DMS153 (cell line): Measurements from ENCODE around the gene ALG10B.
"Not testable (repeated sequence)": the region's sequence is repeated elsewhere in the genome, so short reads cannot be mapped to it uniquely, and the experiment has no call there.

ENCODE experiments used
- DNase-seq: peaks from one replicate; lab custom pipeline; 2025; lab: John Stamatoyannopoulos, UW

ALG10B gene

GRCh38 chr12:38316391-38317129 lies at the start of gene ALG10B:
Gene ALG10B (plus strand): TSS chr12:38316774. CDS start chr12:38316894, 120 bp downstream.
- peak; percentile 91 for DNase-seq

- no peak for DNase-seq
Observed at GRCh38 chr12:38268612-38269011, 48.0 kb upstream of the ALG10B start.

- DNase-seq: no peak
Observed at GRCh38 chr12:38269897-38270296, 46.7 kb upstream of the ALG10B start.

- no peak for DNase-seq
Observed at GRCh38 chr12:38279756-38280155, 36.8 kb upstream of the ALG10B start.

- DNase-seq: no peak
Observed at GRCh38 chr12:38282886-38283285, 33.7 kb upstream of the ALG10B start.

- DNase-seq: no peak
Observed at GRCh38 chr12:38289396-38289795, 27.2 kb upstream of the ALG10B start.

- DNase-seq: no peak
Observed at GRCh38 chr12:38291160-38291559, 25.4 kb upstream of the ALG10B start.

GRCh38 chr12:38302972-38303371 lies 13.6 kb upstream of the ALG10B start:
- DNase-seq: not testable (repeated sequence)

- not testable (repeated sequence) for DNase-seq
Observed at GRCh38 chr12:38321966-38322365, 5.4 kb downstream of the ALG10B start.

- no peak for DNase-seq
Observed at GRCh38 chr12:38324912-38325311, 8.3 kb downstream of the ALG10B start.

- DNase-seq: no peak
Observed at GRCh38 chr12:38327356-38327755, 10.8 kb downstream of the ALG10B start.

- DNase-seq: no peak
Observed at GRCh38 chr12:38328306-38328895, 11.8 kb downstream of the ALG10B start.

- DNase-seq: not testable (repeated sequence)
Observed at GRCh38 chr12:38330414-38330813, 13.8 kb downstream of the ALG10B start.

GRCh38 chr12:38332814-38333213 lies 16.2 kb downstream of the ALG10B start:
- no peak for DNase-seq

- no peak for DNase-seq
Observed at GRCh38 chr12:38342444-38342843, 25.9 kb downstream of the ALG10B start.

GRCh38 chr12:38343256-38343655 lies 26.7 kb downstream of the ALG10B start:
- not testable (repeated sequence) for DNase-seq

- not testable (repeated sequence) for DNase-seq
Observed at GRCh38 chr12:38343916-38344315, 27.3 kb downstream of the ALG10B start.

- no peak for DNase-seq
Observed at GRCh38 chr12:38350342-38351174, 34.0 kb downstream of the ALG10B start.

- DNase-seq: not testable (repeated sequence)
Observed at GRCh38 chr12:38351175-38351508, 34.6 kb downstream of the ALG10B start.

GRCh38 chr12:38367506-38367905 lies 50.9 kb downstream of the ALG10B start:
- DNase-seq: no peak

GRCh38 chr12:38370311-38370710 lies 53.7 kb downstream of the ALG10B start:
- DNase-seq: no peak

GRCh38 chr12:38373784-38374183 lies 57.2 kb downstream of the ALG10B start:
- no peak for DNase-seq

- no peak for DNase-seq
Observed at GRCh38 chr12:38374751-38375150, 58.2 kb downstream of the ALG10B start.
